GM21423 (cell line): ENCODE data around the gene NDUFA11.
A peak's percentile ranks its signal among the peaks of the same experiment; 100 is the strongest.

Source experiments
- ATAC-seq: cut with Tn5 transposase; IDR thresholded peaks from one replicate; pipeline ENCODE4 v1.9.1; 2021; ENCODE audit warnings: mild to moderate bottlenecking, moderate library complexity; ENCODE audit not compliant: unreplicated experiment

The NDUFA11 gene

DNA sequence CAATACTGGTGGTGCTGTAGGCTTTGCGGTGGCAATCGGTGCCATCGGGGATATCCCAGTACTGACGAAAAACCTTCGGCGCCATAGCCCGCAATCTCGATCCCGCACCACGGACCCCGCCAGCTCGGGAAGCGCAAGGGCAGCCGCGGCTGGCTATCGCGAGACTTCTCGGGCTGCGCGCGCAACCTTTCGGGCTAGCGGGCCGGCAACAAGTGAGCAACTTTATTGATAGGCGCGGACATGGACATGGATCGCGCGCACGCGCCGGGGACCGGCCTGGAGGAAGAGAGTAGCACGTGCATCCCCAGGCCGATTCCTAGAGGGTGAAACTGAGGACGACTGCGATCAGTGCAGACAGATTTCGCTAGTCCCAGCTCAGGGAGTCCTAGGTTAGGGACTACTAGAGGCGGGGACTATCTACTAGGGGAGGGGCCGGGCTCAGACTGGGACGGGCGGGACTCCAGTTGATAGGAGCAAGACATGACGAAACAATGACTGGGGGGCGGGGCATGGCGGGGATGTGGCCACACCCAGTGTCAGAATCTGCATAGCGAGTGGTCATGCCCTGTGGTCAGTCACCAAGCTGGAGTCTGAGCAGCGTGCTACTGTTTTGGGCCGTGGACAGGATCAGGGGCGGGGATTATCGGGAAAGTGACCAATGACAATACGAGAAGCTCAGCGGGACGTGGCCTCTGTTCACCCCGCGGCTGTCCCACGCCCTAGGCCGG lies at the start of gene NDUFA11:
TSS of gene NDUFA11 (minus strand) at position 167 of the 728 bp plus-strand sequence. CDS start at position 85, 82 bp downstream.
- ATAC-seq: peak; percentile 31

DNA sequence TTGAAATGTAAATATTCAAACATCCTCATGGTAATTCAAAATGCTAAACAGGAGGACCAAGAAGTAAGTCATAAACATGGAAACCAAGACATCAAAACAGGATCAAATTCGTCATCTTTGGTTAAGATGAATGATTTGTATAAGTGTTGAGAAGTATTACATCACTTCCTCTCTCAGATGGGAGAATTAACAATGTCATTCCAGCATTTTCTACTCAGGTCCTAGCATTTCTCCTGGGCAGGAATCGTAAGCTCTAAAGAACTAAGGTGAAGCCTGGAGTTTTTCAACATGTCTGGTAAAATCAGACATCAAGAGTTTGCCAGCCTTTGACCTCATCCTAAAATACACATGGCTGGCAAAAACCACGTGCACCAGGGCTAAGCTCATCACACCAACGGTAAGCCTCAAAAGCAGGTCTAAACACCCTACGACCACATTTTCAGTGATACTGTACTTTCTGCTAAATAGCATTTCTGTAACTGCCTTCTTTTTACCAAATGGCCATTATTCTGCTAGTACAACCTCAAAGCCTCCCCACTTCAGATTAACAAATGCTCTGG lies 49.5 kb upstream of the NDUFA11 start:
- no peak for ATAC-seq

DNA sequence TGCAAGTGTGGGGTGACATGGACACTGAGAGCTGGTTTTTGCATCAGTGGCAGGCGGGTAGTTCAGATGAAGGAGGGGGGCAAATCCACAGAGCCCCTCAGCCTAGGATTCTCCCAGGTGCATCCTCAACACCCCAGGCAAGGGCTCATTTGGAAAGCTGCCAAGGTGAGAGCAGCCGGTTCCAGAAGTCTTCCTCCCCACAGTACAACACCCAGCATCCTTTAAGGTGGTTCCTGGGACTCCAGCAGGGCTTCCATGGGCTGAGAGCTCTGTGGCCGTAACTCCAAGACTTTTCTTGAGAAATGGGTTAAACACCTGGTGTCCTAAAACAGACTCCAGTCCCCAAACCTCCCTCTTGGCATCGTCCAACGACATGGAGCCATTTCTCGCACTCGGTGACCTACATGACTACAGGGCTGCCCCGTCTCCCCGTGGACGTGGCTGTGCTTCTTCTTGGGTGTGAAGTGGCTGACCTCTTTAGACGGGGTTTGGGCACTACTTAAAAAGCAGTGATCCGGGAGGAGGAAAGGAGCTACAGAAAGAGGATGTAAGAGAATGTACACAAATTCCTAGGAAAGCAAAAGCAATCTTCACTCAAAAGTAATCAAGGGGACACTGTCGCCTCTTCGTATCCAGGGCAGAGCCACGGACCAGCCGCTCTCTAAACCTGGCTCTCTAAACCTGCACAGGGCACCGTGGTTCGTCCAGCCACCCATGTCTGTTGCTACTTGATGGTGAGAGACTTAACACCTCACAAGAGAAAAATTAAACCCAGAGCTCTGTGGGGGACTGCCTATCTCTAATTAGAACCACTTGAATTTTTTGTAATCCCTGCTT lies 48.8 kb upstream of the NDUFA11 start:
- no peak for ATAC-seq

DNA sequence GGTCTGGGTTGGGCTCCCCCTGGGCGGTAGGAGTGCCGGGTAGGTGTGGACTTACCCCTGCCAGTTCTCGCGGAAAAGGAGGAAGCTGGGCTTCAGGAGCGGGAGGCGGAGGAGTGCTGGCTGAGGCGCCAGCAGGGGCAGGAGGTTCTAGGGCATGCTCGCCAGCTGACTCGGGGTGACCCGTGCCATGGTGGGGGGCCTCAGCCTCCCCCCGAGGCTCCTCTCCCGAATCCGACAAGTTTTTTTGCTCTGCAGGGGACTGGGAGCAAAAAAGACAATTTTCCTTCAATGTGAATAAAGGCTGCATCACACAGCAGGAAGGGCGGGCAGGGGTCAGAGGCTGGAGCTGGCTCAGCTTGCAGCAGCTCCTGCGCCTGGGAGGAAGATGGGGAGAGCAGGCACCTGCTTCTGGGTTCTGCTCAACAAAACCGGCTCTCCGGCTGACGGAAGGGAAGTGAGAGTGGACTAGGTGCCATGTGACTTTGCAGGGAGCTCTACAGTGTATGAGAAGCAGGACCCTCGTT lies 47.8 kb upstream of the NDUFA11 start:
- ATAC-seq: no peak

DNA sequence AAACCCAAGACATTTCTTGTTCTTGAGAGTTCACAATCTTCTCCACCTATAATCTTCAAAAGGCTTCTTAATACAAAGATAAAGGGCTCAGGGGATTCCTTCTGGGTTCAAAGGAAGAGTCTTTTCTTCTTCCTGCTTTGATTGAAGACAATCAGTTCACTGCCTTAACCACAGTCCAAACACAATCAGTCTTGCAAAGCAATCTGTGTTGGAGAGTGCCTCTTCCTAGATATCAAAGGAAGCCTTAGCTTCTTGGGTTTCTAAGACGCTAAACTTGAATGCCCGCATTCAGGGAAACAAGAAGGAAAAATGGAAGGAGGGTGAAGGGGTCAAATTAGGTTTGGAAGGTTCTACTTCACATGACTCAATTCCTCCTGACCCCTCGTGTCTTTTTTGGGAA lies 47.2 kb upstream of the NDUFA11 start:
- no peak for ATAC-seq

DNA sequence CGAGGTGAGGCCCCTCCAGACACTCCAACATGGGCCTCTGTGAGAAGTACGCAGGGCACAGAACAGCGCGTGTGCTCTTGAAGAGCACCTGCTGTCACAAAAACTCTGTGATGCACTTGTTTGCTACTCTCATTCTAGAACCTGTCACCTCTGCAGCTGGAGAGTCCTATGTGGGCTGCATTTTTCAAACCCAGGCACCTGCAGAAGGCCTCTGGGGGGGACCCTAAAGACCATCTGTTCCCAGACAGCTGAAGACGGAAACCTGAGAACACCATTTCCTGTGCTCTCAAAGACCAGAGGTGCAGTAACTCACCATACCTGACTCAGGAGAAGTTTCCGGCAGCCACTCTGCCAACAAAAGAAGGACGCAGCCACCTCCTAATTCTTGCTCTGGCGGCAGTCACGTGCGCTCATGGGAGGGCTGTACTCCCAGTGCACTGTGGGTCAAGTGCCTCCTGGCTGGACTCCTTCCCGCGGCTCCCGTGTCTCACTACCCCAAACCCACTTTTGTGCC lies 46.3 kb upstream of the NDUFA11 start:
- no peak for ATAC-seq

DNA sequence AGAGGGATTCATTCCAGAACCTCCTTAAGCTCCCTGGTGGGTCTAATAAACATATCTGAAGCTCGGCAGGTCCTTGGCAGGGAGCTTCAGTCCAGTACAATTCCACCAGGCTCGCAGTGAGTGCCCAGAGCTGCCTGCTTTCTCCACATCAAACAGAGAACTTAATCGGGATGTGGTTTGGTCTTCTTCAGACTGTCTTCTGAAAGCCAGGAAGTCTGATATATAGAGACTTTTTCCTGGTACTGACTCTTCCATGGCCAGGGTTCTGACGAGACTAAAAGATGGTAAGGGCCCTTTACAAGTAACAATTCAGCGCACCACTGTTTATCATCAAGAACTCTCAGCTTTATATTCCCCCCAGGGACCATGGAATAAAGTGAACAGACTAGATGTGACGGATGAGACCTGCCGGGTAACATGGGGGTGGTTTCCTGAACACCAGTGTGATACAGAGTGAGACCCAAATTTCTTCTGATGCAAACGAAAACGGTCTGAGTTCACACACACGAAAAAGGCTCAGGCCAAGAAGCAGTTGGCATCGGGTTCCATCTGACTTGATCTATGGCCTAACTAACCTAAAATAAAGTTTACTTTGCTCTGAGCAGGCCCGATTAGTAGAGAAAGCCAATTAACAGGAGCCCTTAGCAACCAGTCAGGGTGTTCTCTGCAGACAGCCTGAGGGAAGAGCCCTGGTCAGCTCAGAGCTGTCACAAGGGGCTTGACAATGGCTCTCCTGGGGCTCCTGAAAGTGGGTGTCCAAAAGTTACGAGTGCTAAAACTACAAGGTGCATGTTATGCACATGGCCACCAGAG lies 45.4 kb upstream of the NDUFA11 start:
- no peak for ATAC-seq

DNA sequence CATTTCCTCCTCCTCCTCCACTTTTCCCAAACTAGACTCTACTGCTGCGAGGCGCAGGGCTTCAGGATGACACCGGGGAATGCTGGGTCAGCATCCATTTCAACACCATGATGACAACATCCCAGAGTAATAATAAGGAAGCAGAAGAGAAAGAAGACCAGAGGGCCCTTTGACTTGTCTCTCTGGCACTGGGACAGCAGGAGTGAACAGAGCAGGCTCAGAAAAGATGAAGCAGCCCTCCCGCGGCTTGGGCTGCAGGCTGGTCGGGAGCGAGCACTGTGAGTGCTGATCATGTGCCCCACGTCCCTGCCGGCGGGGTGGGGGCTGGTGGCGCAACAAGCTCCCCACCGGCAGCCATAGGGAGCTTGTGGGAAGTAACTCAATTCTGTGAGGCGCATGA lies 43.8 kb upstream of the NDUFA11 start:
- ATAC-seq: no peak

DNA sequence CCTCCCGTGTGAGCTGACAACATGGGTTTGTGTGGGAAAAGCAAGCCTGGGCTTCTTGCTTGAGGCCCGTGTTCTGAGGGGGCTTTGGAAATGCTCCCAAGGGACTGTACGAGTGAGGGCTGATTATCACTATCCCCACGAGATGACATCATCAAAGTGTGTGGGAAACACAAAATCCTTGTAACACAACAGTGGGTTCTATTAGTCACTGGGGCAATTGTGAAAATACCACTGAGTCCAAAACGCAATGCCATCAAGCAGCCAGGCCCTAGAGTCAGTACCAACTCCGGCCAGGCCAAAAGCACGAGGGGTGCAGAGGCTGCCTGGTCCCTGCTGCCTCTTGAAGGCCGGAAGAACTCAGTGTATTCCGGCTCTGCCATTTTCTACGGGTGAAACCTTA lies 40.0 kb upstream of the NDUFA11 start:
- no peak for ATAC-seq

DNA sequence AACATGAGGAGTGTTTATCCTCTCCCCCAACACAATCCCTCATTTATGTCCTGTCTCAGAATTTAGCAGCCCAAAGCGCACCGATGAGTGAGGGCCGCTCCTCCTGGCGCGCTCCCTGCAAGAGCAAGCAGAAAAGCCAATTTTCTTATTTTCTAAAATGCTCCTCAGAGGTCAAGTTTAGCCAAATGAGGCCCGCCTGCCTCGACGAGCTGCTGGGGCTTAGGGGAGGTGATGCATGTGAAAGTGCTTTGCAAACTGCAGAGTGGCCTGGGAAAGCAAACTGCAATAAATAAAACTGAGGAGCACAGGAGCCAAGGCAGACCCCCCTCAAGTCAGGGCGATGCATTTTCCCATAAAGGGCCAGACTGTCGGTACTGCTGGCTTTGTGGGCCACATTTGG lies 39.5 kb upstream of the NDUFA11 start:
- no peak for ATAC-seq

DNA sequence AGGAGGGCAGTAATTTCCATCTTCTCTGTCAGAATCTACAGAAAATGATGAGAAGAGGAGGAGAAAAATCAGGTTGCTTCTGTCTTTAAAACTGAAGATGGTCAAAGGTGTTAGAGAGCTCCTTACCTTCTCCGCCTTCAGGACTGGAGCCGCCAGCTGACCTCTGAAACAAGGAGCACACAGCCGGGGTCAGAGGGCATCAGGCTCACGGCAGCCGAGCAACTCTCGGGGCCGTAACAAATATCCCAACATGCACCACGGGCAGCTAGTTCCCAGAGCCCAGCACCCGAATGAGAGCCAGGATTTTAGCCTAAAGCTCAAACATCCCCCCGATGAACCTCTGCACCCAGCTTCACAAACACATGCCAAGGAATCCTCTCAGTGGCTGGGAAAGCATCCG lies 38.1 kb upstream of the NDUFA11 start:
- no peak for ATAC-seq

DNA sequence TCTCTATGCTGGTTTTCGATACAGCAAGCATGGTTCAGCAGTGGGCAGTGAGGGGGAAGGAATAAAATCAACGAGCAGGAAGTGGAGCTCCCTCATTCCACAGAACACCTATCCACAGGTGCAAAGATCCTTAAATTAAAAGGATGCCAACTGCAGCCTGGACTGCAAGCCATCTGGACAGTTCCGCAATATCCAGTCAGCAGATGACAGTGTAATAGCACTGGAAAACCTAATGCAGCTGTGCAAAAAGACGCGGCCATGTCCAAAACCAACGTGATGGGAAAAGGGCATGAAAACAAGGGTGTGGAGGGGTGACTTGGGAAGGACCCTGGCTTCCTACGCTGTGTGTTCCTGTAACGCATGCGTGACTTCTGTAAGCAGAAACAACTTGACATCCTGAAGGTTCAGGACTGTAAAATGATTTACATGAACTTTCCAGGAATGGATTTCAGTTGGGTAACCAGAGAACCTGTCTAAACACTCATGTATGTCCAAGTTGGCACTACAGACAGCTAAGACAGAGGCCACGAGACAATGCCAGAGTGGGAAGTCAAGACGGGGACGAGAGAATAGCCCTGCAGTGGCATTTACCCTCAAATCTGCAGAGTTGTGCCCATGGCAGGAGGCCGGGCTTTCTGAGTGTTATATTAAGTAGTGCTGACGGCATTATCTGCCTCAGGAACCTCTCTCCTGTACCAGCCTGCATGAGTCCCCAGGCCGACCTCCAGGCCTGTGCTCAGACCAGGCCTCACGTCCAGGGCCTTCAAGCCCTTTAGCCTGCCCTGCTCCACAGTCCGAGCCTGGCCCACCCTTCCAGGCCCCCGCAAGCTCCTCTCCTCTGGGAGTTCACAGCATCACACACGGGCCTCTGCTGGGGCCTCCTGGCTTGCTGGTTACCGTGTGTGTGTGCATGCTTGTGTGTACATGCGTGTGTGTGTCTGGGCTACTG lies 36.9 kb upstream of the NDUFA11 start:
- ATAC-seq: no peak

DNA sequence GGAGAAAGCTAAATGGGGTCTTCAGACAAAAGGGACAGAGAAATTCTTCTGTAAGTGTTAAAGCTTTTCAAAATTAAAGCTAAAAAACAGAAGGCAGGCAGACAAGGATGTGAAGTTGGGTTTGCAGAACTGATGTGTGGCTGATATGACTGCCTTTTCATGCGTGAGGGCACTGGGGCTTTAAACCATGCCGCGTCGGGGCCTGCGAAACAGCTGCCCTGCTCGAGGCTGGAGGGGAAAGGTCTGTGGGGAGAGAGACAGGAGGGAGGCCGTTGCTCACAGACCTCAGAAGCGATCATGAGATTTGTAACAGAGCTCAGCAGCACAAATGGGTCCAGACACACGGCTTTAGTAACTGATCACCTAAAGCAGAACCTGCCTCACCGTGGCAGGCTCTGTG lies 34.0 kb upstream of the NDUFA11 start:
- no peak for ATAC-seq

DNA sequence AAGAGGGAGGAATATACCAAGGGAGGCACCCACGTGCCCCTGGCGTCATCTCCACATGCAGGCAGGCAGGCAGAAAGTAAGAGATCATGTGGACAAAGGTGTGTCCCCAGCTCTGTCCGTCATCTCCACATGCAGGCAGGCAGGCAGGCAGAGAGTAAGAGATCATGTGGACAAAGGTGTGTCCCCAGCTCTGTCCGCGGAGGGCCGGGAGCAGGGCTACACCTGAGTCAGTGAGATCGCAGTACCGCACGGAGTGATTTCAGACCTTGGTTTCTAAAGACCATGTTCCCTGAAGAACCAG lies 32.7 kb upstream of the NDUFA11 start:
- ATAC-seq: no peak

DNA sequence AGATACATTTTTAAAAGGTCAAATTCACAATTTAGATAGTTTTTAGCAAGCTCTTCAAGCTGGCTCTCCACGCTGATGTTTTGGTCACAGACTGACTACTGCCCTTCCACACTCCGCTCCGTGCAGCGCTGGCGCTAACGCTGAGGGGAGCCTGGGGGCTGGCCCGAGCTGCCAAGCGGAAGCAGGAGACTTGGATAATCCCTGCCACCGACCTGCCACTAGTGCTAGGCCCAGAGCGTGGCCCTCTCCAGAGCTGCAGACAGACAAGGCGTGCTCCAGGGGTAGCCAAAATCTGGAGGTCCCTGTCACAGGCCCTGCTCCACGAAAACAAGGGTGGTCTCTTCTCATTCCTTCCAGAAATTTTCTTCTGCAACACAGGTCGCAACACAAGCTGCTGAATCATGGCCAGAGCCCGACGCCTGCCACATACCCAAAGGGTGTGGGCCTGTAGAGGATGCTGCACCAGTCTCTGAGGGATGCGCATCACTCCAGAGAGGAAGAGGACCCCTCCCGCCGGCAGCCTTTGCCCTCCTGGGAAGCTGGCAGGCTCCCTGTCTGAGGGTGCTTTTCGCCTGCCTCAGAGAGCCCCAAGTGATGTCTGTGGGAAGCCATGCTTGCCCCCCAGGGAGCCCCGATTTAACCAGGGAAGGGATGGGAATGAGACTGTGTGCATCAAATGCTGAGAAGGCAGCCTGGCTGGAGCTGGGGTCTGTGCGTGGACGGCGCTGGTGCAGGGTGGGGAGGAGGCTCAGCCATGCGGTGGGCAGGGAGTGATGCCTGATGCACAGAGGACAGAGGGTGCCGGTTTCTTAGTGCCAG lies 32.1 kb upstream of the NDUFA11 start:
- ATAC-seq: no peak

DNA sequence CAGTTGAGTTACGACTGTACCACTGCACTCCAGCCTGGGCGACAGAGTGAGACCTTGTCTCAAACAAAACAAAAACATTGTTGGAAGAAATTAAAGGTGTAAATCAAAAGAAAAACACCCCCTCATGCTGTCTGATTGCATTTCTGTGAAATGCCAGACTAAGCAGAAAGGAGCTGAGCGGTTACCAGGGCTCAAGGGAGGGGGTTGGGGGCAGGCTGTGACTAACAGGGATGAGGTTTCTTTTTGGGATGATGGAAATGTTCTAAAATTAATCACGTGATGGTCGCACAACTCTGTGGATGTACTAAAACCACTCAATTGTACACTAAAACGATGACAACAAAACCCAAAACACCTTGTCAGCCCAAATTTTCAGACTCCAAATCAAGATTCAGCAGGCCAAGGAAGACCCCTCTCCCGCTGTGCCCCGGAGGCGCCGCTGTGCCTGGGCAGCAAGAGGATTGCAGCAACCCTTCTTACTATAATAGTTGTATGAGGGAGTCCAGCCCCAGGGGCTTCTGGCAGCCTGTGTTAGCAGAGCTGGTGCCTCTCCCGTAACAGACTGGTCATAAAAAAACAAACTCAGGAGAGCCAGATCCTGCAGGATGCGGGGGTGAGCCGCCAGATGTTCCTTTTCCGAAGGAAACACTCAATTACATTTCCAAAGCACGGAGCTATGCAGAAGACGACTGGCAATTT lies 31.3 kb upstream of the NDUFA11 start:
- ATAC-seq: no peak

DNA sequence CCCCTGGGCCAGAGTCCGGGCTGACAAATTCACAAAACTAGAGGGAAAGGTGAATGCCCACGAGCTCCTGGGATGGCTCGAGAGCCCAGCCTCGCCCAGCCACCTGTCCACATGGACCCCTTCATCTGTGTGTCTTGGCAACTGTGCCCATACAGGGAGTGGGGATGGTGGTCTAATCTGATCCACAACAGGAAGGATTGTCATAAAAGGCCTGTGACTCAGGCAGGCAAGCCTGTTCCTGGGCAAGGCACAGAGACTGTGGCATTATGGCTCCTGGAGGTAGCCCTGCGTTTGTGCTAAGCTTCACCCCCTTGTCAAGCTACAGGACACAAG lies 30.4 kb upstream of the NDUFA11 start:
- no peak for ATAC-seq

DNA sequence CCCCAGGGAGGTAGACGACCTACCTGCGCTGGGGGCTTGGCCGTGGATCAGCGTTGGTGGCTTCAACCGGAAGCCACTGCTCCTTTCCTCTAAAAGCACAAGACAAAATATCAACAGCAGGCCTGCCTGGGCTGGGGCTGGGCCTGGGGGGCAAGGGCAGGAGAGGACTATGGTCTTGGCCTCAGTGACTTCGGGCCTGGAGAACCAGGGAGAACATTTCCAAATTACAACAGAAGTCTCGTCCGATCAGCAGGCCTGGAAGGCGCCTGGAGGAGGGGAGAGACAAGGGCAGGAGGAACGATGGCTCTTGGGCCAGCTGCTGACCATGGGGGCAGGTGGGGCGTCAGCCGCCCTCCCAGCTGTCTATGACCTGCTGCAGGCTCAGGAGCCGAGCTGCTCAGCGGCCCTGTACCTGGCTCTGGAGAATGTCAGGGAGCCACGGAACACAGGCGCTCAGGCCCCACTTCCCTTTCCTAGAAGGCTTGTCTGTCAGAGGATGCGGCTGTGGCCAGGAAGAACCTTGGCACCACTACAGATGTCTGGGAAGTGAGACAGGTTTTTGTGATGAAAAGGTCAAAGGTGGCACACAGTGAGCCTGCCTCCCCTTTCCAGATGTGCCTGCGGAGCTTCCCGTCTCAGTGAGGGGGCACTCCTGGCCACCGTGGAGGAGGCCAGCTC lies 29.9 kb upstream of the NDUFA11 start:
- ATAC-seq: no peak
